ENCODE data around the gene CHCHD6.

The CHCHD6 gene

GRCh38 chr3:126915015-126915414 lies 211.0 kb downstream of the CHCHD6 start:
- Histone ChIP-seq H3K4ac (ENCODE audit: low read length) (no peak overlapping the region), H3K36me3 (replicated peaks in 1 of 2; ENCODE audit: control insufficient read depth in 2 of 2, insufficient read depth in 2 of 2, low read length in 2 of 2) (peaks cover 0 to 11% of the 10 kb centered on the region in 2 donors), H3K23ac (ENCODE audit: low read depth, low read length, poor library complexity) (no peak overlapping the region), H3K4me1 (ENCODE audit: control insufficient read depth in 2 of 2, insufficient read depth in 1 of 2, low read depth in 1 of 2, low read length in 2 of 2) (peaks cover 2% of the 10 kb centered on the region in 2 donors), H3K18ac (ENCODE audit: low read length) (no peak overlapping the region), H2BK12ac (ENCODE audit: low read length) (no peak overlapping the region), H3K9me3 (replicated peaks in 1 of 2; ENCODE audit: control insufficient read depth in 2 of 2, insufficient read depth in 1 of 2, low read depth in 1 of 2, low read length in 2 of 2) (peaks cover 0 to 9% of the 10 kb centered on the region in 2 donors), H3K14ac (ENCODE audit: low read length) (no peak overlapping the region), H3K27ac (replicated peaks; ENCODE audit: low read length) (no peak overlapping the region), H4K91ac (ENCODE audit: low read depth, low read length, poor library complexity) (no peak overlapping the region), H3K79me1 (ENCODE audit: low read depth, low read length) (no peaks in the 10 kb centered on the region), H3K9ac (ENCODE audit: low read depth, low read length, poor library complexity) (no peak overlapping the region), H2BK120ac (ENCODE audit: low read depth, low read length) (no peak overlapping the region), H3K4me2 (ENCODE audit: insufficient read depth, low read length, poor library complexity, severe bottlenecking) (no peak overlapping the region), H2AK5ac (ENCODE audit: low read depth, low read length) (no peak overlapping the region), H2BK5ac (ENCODE audit: low read length) (no peak overlapping the region), H3K27me3 (ENCODE audit: control insufficient read depth in 3 of 3, insufficient read depth in 3 of 3, low read depth in 1 of 3, low read length in 3 of 3) (no peaks in the 10 kb centered on the region), H4K8ac (ENCODE audit: low read depth, low read length) (no peak overlapping the region), H2AFZ (ENCODE audit: low read length) (no peak overlapping the region), H2BK15ac (ENCODE audit: low read length) (no peak overlapping the region), H3K4me3 (ENCODE audit: low read length in 2 of 2) (no peak overlapping the region)
- no CpG with 5 or more reads among the region's 4 CpGs for WGBS, 2 donors (ENCODE audit: extremely low coverage in 2 of 2, insufficient read length in 2 of 2, insufficient replicate concordance in 1 of 2)
- DNase-seq (ENCODE audit: low spot score) = no peak

- no peak overlapping the region for H4K8ac ChIP-seq (ENCODE audit: low read depth, low read length)
Observed at GRCh38 chr3:126916546-126916945, 212.5 kb downstream of the CHCHD6 start.

GRCh38 chr3:126917232-126917804 lies 213.3 kb downstream of the CHCHD6 start:
- Histone ChIP-seq H3K14ac (ENCODE audit: low read length) (no peak overlapping the region), H2BK120ac (ENCODE audit: low read depth, low read length) (no peak overlapping the region), H4K91ac (ENCODE audit: low read depth, low read length, poor library complexity) (no peak overlapping the region), H3K4ac (ENCODE audit: low read length) (no peak overlapping the region), H3K4me2 (ENCODE audit: insufficient read depth, low read length, poor library complexity, severe bottlenecking) (no peak overlapping the region), H3K18ac (ENCODE audit: low read length) (no peak overlapping the region), H2BK15ac (ENCODE audit: low read length) (no peak overlapping the region), H3K36me3 (replicated peaks in 1 of 2; ENCODE audit: control insufficient read depth in 2 of 2, insufficient read depth in 2 of 2, low read length in 2 of 2) (peaks cover 0 to 11% of the 10 kb centered on the region in 2 donors), H3K27ac (replicated peaks; ENCODE audit: low read length) (no peak overlapping the region), H3K23ac (ENCODE audit: low read depth, low read length, poor library complexity) (no peak overlapping the region), H2BK12ac (ENCODE audit: low read length) (no peak overlapping the region), H4K8ac (ENCODE audit: low read depth, low read length) (no peak overlapping the region), H3K9ac (ENCODE audit: low read depth, low read length, poor library complexity) (no peak overlapping the region), H3K79me1 (ENCODE audit: low read depth, low read length) (no peaks in the 10 kb centered on the region), H3K9me3 (replicated peaks in 1 of 2; ENCODE audit: control insufficient read depth in 2 of 2, insufficient read depth in 1 of 2, low read depth in 1 of 2, low read length in 2 of 2) (peaks cover 3 to 13% of the 10 kb centered on the region in 2 donors), H2BK5ac (ENCODE audit: low read length) (no peak overlapping the region), H3K4me3 (ENCODE audit: low read length in 2 of 2) (no peak overlapping the region), H2AFZ (ENCODE audit: low read length) (no peak overlapping the region), H2AK5ac (ENCODE audit: low read depth, low read length) (no peak overlapping the region), H3K4me1 (ENCODE audit: control insufficient read depth in 2 of 2, insufficient read depth in 1 of 2, low read depth in 1 of 2, low read length in 2 of 2) (peaks cover 2 to 7% of the 10 kb centered on the region in 2 donors), H3K27me3 (ENCODE audit: control insufficient read depth in 3 of 3, insufficient read depth in 3 of 3, low read depth in 1 of 3, low read length in 3 of 3) (no peaks in the 10 kb centered on the region)
- no CpG with 5 or more reads among the region's 6 CpGs for WGBS, 2 donors (ENCODE audit: extremely low coverage in 2 of 2, insufficient read length in 2 of 2, insufficient replicate concordance in 1 of 2)
- DNase-seq (ENCODE audit: low spot score) = no peak

More at GRCh38 chr3:126916546-126916945, 212.5 kb downstream of the CHCHD6 start:
- Histone ChIP-seq H3K79me1 (ENCODE audit: low read depth, low read length) (no peaks in the 10 kb centered on the region), H3K9me3 (replicated peaks in 1 of 2; ENCODE audit: control insufficient read depth in 2 of 2, insufficient read depth in 1 of 2, low read depth in 1 of 2, low read length in 2 of 2) (peaks cover 3 to 13% of the 10 kb centered on the region in 2 donors), H2AK5ac (ENCODE audit: low read depth, low read length) (no peak overlapping the region), H3K9ac (ENCODE audit: low read depth, low read length, poor library complexity) (peak overlapping the region; percentile 9), H3K14ac (ENCODE audit: low read length) (no peak overlapping the region), H2BK5ac (ENCODE audit: low read length) (no peak overlapping the region), H3K18ac (ENCODE audit: low read length) (no peak overlapping the region), H3K4me2 (ENCODE audit: insufficient read depth, low read length, poor library complexity, severe bottlenecking) (no peak overlapping the region), H3K4me3 (ENCODE audit: low read length in 2 of 2) (no peak overlapping the region), H2BK15ac (ENCODE audit: low read length) (no peak overlapping the region), H2BK120ac (ENCODE audit: low read depth, low read length) (no peak overlapping the region), H3K27me3 (ENCODE audit: control insufficient read depth in 3 of 3, insufficient read depth in 3 of 3, low read depth in 1 of 3, low read length in 3 of 3) (no peaks in the 10 kb centered on the region), H3K27ac (replicated peaks; ENCODE audit: low read length) (no peak overlapping the region), H4K91ac (ENCODE audit: low read depth, low read length, poor library complexity) (no peak overlapping the region), H3K4me1 (ENCODE audit: control insufficient read depth in 2 of 2, insufficient read depth in 1 of 2, low read depth in 1 of 2, low read length in 2 of 2) (peaks cover 2 to 6% of the 10 kb centered on the region in 2 donors), H3K23ac (ENCODE audit: low read depth, low read length, poor library complexity) (no peak overlapping the region), H2BK12ac (ENCODE audit: low read length) (no peak overlapping the region), H3K36me3 (replicated peaks in 1 of 2; ENCODE audit: control insufficient read depth in 2 of 2, insufficient read depth in 2 of 2, low read length in 2 of 2) (peaks cover 0 to 11% of the 10 kb centered on the region in 2 donors), H3K4ac (ENCODE audit: low read length) (no peak overlapping the region), H2AFZ (ENCODE audit: low read length) (no peak overlapping the region)
- no CpG with 5 or more reads among the region's 4 CpGs for WGBS, 2 donors (ENCODE audit: extremely low coverage in 2 of 2, insufficient read length in 2 of 2, insufficient replicate concordance in 1 of 2)
- DNase-seq (ENCODE audit: low spot score) = no peak

GRCh38 chr3:126918355-126918821 lies 214.3 kb downstream of the CHCHD6 start:
- H4K8ac ChIP-seq (ENCODE audit: low read depth, low read length) = no peak overlapping the region
- no peak overlapping the region for H2AK5ac ChIP-seq (ENCODE audit: low read depth, low read length)
- H4K91ac ChIP-seq (ENCODE audit: low read depth, low read length, poor library complexity) = no peak overlapping the region
- peaks cover 2 to 7% of the 10 kb centered on the region in 2 donors for H3K4me1 ChIP-seq (ENCODE audit: control insufficient read depth in 2 of 2, insufficient read depth in 1 of 2, low read depth in 1 of 2, low read length in 2 of 2)
- no peak overlapping the region for H3K14ac ChIP-seq (ENCODE audit: low read length)
- H3K18ac ChIP-seq (ENCODE audit: low read length) = no peak overlapping the region
- peaks cover 0 to 11% of the 10 kb centered on the region in 2 donors for H3K36me3 ChIP-seq (replicated peaks in 1 of 2; ENCODE audit: control insufficient read depth in 2 of 2, insufficient read depth in 2 of 2, low read length in 2 of 2)
- H3K79me1 ChIP-seq (ENCODE audit: low read depth, low read length) = no peaks in the 10 kb centered on the region
- no peak overlapping the region for H3K4me3 ChIP-seq (ENCODE audit: low read length in 2 of 2)
- H3K4me2 ChIP-seq (ENCODE audit: insufficient read depth, low read length, poor library complexity, severe bottlenecking) = no peak overlapping the region
- no peaks in the 10 kb centered on the region for H3K27me3 ChIP-seq (ENCODE audit: control insufficient read depth in 3 of 3, insufficient read depth in 3 of 3, low read depth in 1 of 3, low read length in 3 of 3)
- no peak overlapping the region for H3K9ac ChIP-seq (ENCODE audit: low read depth, low read length, poor library complexity)
- H3K27ac ChIP-seq (replicated peaks; ENCODE audit: low read length) = no peak overlapping the region
- H2AFZ ChIP-seq (ENCODE audit: low read length) = no peak overlapping the region
- H3K4ac ChIP-seq (ENCODE audit: low read length) = no peak overlapping the region
- H2BK120ac ChIP-seq (ENCODE audit: low read depth, low read length) = no peak overlapping the region
- H2BK15ac ChIP-seq (ENCODE audit: low read length) = no peak overlapping the region
- H3K23ac ChIP-seq (ENCODE audit: low read depth, low read length, poor library complexity) = no peak overlapping the region
- DNase-seq (ENCODE audit: low spot score) = no peak
- no peak overlapping the region for H2BK5ac ChIP-seq (ENCODE audit: low read length)
- peaks cover 3 to 13% of the 10 kb centered on the region in 2 donors for H3K9me3 ChIP-seq (replicated peaks in 1 of 2; ENCODE audit: control insufficient read depth in 2 of 2, insufficient read depth in 1 of 2, low read depth in 1 of 2, low read length in 2 of 2)
- H2BK12ac ChIP-seq (ENCODE audit: low read length) = no peak overlapping the region
